Peyer's patch (tissue), 4 donors: Measurements from ENCODE around the gene RBPJ.

Source experiments
- POLR2A ChIP-seq, 2 donors: fragments of 450-650 bp; IDR thresholded peaks; one replicate each; pipeline ENCODE4 v1.5.1; 2017; ENCODE audit warnings: antibody characterized with exemption in 2 of 2, mild to moderate bottlenecking in 2 of 2, moderate library complexity in 2 of 2
- TF ChIP-seq, protein P1 (sequence below), 6 experiments: fragments of 450-650 bp in 4 of 6; fragments of 200-600 bp in 2 of 6; sonication (generic) in 1 of 6; IDR thresholded peaks; one replicate each; pipeline ENCODE4 v1.5.1; 2017 to 2019; ENCODE audit warnings: antibody characterized with exemption in 6 of 6, mild to moderate bottlenecking in 3 of 6, moderate library complexity in 1 of 6

DNA sequence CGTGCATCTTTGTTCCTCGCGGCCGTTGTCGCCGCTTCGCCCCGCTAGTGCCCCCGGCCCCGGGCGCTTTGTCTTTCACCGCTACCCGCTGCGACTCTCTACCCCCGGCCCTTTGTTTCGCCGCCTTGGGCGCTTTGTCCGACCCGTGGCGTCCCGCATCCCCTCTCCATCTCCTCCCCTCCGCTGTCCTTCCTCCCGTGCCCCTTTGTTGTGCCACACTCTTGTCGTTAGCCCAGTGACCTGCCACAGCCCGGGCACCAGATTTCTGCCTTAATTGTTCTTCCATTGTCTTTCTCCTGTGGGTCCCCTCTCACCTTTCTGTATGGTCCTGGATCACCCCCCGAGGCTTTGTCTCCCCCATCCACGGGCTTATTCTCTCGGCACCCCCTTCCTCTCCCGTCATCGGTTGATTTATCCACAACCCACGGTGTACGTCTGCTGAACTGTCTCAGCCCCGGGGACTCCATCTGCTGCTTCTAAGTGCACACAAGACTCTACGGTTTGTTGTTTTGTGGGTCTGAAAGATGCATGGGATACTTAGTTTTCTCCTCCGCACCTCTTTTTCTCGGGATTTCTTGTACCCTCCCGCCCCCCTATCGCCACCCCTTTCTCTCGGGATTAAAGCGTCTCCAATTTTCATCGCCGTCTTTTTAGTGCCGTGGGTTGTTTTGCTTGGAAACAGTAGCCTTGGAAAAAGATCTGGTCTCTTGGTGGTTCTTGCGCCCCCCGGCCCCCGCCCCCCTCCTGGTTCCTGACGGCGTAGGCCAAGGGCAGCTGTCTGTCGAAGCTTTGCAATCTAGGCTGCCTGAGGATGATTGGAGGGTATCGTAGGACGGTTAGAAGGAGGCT, 783 bp downstream of the RBPJ start:
- TF ChIP-seq, protein P1, sequence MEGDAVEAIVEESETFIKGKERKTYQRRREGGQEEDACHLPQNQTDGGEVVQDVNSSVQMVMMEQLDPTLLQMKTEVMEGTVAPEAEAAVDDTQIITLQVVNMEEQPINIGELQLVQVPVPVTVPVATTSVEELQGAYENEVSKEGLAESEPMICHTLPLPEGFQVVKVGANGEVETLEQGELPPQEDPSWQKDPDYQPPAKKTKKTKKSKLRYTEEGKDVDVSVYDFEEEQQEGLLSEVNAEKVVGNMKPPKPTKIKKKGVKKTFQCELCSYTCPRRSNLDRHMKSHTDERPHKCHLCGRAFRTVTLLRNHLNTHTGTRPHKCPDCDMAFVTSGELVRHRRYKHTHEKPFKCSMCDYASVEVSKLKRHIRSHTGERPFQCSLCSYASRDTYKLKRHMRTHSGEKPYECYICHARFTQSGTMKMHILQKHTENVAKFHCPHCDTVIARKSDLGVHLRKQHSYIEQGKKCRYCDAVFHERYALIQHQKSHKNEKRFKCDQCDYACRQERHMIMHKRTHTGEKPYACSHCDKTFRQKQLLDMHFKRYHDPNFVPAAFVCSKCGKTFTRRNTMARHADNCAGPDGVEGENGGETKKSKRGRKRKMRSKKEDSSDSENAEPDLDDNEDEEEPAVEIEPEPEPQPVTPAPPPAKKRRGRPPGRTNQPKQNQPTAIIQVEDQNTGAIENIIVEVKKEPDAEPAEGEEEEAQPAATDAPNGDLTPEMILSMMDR (IDR thresholded peaks at IDR 0.05): no peak
- TF ChIP-seq POLR2A (IDR thresholded peaks at IDR 0.05): no peak
